Body of pancreas (tissue), 4 donors: Measurements from ENCODE around the gene HES2. TPM values are rescaled to one million over a fixed set of nuclear protein-coding genes. Genes with fewer than 3 reads are reported as not detected.

ENCODE experiments used
- ATAC-seq: fragments of 150-250 bp; one replicate; pipeline ENCODE4 v1.9.1; 2016
- DNase-seq, 4 donors: peaks; one replicate each; pipeline ENCODE4 v3.0.0-alpha.2; 2019
- H3K27ac ChIP-seq, 4 donors: fragments of 200-600 bp; sonication (generic); 1 replicate in 3 of 4; 2 replicates in 1 of 4; pipeline versions ENCODE4 v1.5.1 to v1.6.1; 2016 to 2019; ENCODE audit warnings: mild to moderate bottlenecking in 1 of 4, mixed read lengths in 1 of 4, moderate library complexity in 1 of 4
- H3K27me3 ChIP-seq, 2 donors: fragments of 200-600 bp; sonication (generic); one replicate each; pipeline ENCODE4 v1.6.0; 2016; ENCODE audit warnings: mild to moderate bottlenecking in 1 of 2
- H3K36me3 ChIP-seq, 2 donors: fragments of 200-600 bp; sonication (generic); replicated peaks in 1 of 2; 2 replicates each; pipeline ENCODE4 v1.5.1; 2016; ENCODE audit warnings: low read depth in 2 of 2; ENCODE audit not compliant: insufficient read depth in 1 of 2
- H3K4me1 ChIP-seq: fragments of 200-600 bp; sonication (generic); one replicate; pipeline ENCODE4 v1.6.0; 2016
- H3K4me3 ChIP-seq, 2 donors: fragments of 200-600 bp; sonication (generic); 1 replicate in 1 of 2; 2 replicates in 1 of 2; pipeline ENCODE4 v1.5.1; 2016 to 2019
- H3K9me3 ChIP-seq, 3 donors: fragments of 200-600 bp; sonication (generic); 1 replicate in 2 of 3; 2 replicates in 1 of 3; pipeline ENCODE4 v1.5.1; 2016
- CTCF ChIP-seq, 7 experiments: fragments of 450-650 bp in 4 of 7; fragments of 200-600 bp in 3 of 7; sonication (generic) in 3 of 7; IDR thresholded peaks; one replicate each; pipeline ENCODE4 v1.5.1; 2016 to 2019; ENCODE audit warnings: antibody characterized with exemption in 7 of 7
- POLR2A ChIP-seq, 3 donors: fragments of 450-650 bp; IDR thresholded peaks; one replicate each; pipeline ENCODE4 v1.6.1; 2016; ENCODE audit warnings: antibody characterized with exemption in 3 of 3, mild to moderate bottlenecking in 2 of 3
- WGBS, 2 donors: methylation state at CpG; one replicate each; pipeline ENCODE4 v1.1.5; 2017; 5-methylcytosine and 5-hydroxymethylcytosine counted together
- intact Hi-C: fragments of 100-400 bp; cut with DNase I; formaldehyde crosslinking; loops from one replicate; pipeline ENCODE4 v1.15.1; 2023
- total RNA-seq, 2 donors: library from RNA; depleted of rRNA; stranded (reverse); fragments of >200 nt; gene quantifications; one replicate each; pipeline ENCODE4 v1.1.0, GENCODE V29; 2016

Gene HES2
- total RNA-seq, 2 donors from 2014 or later, result 0.26 TPM; not detected in 1

GRCh38 chr1:6466751-6467150 is 47.0 kb upstream of the HES2 start:
- H3K36me3 ChIP-seq, result no peaks in the 10 kb centered on the region
- no peak for TF ChIP-seq POLR2A (IDR thresholded peaks at IDR 0.05)
- no peak for TF ChIP-seq CTCF (IDR thresholded peaks at IDR 0.05)
- ATAC-seq (no peak), DNase-seq (no peak)
- H3K27me3 ChIP-seq, result no peaks in the 10 kb centered on the region
- H3K9me3 ChIP-seq, result no peaks in the 10 kb centered on the region
- no peaks in the 10 kb centered on the region for H3K4me1 ChIP-seq
- H3K4me3 ChIP-seq, result no peak overlapping the region
- 81 to 94% methylated on average over 5 of the region's 5 CpGs for WGBS, 2 donors
- H3K27ac ChIP-seq, result no peak overlapping the region
- intact Hi-C loops, result no loop called here

- no peak for ATAC-seq
- Histone ChIP-seq H3K36me3 (no peaks in the 10 kb centered on the region), H3K4me1 (no peaks in the 10 kb centered on the region), H3K27ac (no peak within 1 kb of the TSS), H3K27me3 (no peaks in the 10 kb centered on the region), H3K9me3 (no peaks in the 10 kb centered on the region), H3K4me3 (no peak within 1 kb of the TSS)
- no peak for TF ChIP-seq CTCF (IDR thresholded peaks at IDR 0.05)
- no peak for TF ChIP-seq POLR2A (IDR thresholded peaks at IDR 0.05)
- WGBS, 2 donors, result 35% methylated on average over 39 of the region's 43 CpGs; no CpG with 5 or more reads in 1 of the 2 donors
- no peak for DNase-seq
- intact Hi-C loops, result no loop called here
These were observed 46.3 kb upstream of the HES2 start, which contains the start of gene TNFRSF25 for GRCh38 chr1:6466023-6466422. TSS of gene TNFRSF25 (minus strand) at chr1:6466173. CDS start at chr1:6466107, 66 bp downstream.

GRCh38 chr1:6465461-6466005 is 45.8 kb upstream of the HES2 start:
- Histone ChIP-seq H3K27me3 (no peaks in the 10 kb centered on the region), H3K36me3 (no peaks in the 10 kb centered on the region), H3K27ac (no peak overlapping the region), H3K9me3 (no peaks in the 10 kb centered on the region), H3K4me1 (no peaks in the 10 kb centered on the region), H3K4me3 (no peak overlapping the region)
- DNase-seq, result no peak
- intact Hi-C loops, result no loop called here
- ATAC-seq, result no peak
- TF ChIP-seq POLR2A (IDR thresholded peaks at IDR 0.05) (no peak), CTCF (IDR thresholded peaks at IDR 0.05) (no peak)
- 57 to 67% methylated on average over 5 to 18 of the region's 21 CpGs for WGBS, 2 donors

DNA sequence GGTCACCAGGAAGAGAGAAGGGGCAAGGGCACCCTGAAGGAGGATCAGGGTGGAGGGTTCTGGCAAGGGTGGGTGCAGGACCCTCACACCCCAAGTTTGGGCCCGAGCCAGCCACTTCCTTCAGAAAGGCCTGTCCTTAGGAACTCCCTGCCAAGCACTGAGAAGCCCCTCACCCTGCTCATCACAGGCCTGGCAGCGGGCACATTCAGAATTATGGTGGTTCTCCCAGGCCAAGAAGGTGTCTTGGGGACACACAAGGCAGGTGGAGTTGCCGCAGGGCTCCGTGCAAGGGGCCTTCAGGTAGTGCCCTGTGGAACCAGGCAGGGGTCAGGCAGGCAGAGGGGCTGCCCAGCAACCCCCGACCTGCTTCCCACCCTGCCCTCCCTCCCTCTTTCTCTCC is 45.2 kb upstream of the HES2 start:
- Histone ChIP-seq H3K4me1 (no peaks in the 10 kb centered on the region), H3K9me3 (no peaks in the 10 kb centered on the region), H3K27me3 (no peaks in the 10 kb centered on the region), H3K36me3 (no peaks in the 10 kb centered on the region), H3K27ac (no peak overlapping the region), H3K4me3 (no peak overlapping the region)
- DNase-seq, result no peak
- WGBS, 2 donors, result 73 to 80% methylated on average over 5 of the region's 5 CpGs
- no peak for ATAC-seq
- intact Hi-C loops, result no loop called here
- TF ChIP-seq POLR2A (IDR thresholded peaks at IDR 0.05) (no peak), CTCF (IDR thresholded peaks at IDR 0.05) (no peak)

DNA sequence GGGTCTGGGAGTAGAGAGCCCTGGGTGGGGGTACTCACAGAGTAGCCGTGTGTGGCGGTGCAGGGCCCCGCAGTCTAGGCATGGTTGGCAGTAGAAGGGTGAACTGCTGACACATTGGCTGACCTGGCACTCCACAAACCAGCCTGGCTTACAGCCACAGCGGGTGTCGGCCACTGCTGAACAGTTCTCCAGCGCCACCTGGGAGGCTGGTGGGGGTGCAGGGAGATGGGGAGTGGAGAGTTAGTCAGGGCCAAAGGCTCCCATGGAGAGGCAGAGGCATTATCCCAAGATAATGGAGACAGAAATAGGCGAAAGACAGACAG is 44.8 kb upstream of the HES2 start:
- TF ChIP-seq CTCF (IDR thresholded peaks at IDR 0.05) (peak in 4 of 7 experiments; percentile 24 to 59 (median 34)), POLR2A (IDR thresholded peaks at IDR 0.05) (no peak)
- 37 to 51% methylated on average over 6 to 7 of the region's 7 CpGs for WGBS, 2 donors
- Histone ChIP-seq H3K4me1 (no peaks in the 10 kb centered on the region), H3K4me3 (no peak overlapping the region), H3K36me3 (no peaks in the 10 kb centered on the region), H3K9me3 (no peaks in the 10 kb centered on the region), H3K27me3 (no peaks in the 10 kb centered on the region), H3K27ac (no peak overlapping the region)
- intact Hi-C loops, result no loop called here
- ATAC-seq (peak; percentile 58), DNase-seq (peak; percentile 63 to 90 (median 78))
